Neural cell (in vitro differentiated cells): ENCODE data around the gene HM13. TPM values are rescaled to one million over a fixed set of nuclear protein-coding genes. Genes with fewer than 3 reads are reported as not detected.

Experiments
- H2AFZ ChIP-seq: fragments of 200-600, 300-800 bp; sonication (generic), shearing (Covaris generic); 2 replicates; pipeline ENCODE4 v1.6.0; 2014; ENCODE audit warnings: low read depth, mild to moderate bottlenecking, antibody characterized with exemption, low read length, moderate library complexity
- H3F3A ChIP-seq: fragments of 200-600 bp; shearing (Covaris generic); 2 replicates; pipeline ENCODE4 v1.6.1; 2016; ENCODE audit warnings: mild to moderate bottlenecking, moderate library complexity, mixed read lengths, antibody characterized with exemption, low read length; ENCODE audit not compliant: insufficient read depth, poor library complexity, severe bottlenecking
- H3K27ac ChIP-seq: fragments of 200-600, 300-800 bp; sonication (generic), shearing (Covaris generic); 2 replicates; pipeline ENCODE4 v1.5.1; 2014; ENCODE audit warnings: mild to moderate bottlenecking, low read length, moderate library complexity
- H3K27me3 ChIP-seq: fragments of 300-800, 200-600 bp; sonication (generic), shearing (Covaris generic); 2 replicates; pipeline ENCODE4 v1.6.0; 2014; ENCODE audit warnings: mild to moderate bottlenecking, low read depth, low read length, moderate library complexity; ENCODE audit not compliant: insufficient read depth
- H3K36me3 ChIP-seq: fragments of 300-800, 200-600 bp; sonication (generic), shearing (Covaris generic); 2 replicates; pipeline ENCODE4 v1.5.1; 2014; ENCODE audit warnings: mild to moderate bottlenecking, antibody characterized with exemption, low read length, moderate library complexity; ENCODE audit not compliant: insufficient read depth
- H3K4me2 ChIP-seq: fragments of 300-800, 200-600 bp; sonication (generic), shearing (Covaris generic); 2 replicates; pipeline ENCODE4 v1.6.0; 2014; ENCODE audit warnings: mild to moderate bottlenecking, low read length
- H3K4me3 ChIP-seq: fragments of 300-800, 200-600 bp; sonication (generic), shearing (Covaris generic); 2 replicates; pipeline ENCODE4 v1.5.1; 2014; ENCODE audit warnings: mild to moderate bottlenecking, low read length, moderate library complexity
- H3K79me2 ChIP-seq: fragments of 200-600 bp; shearing (Covaris generic); replicated peaks from 2 replicates; pipeline ENCODE4 v1.6.0; 2014; ENCODE audit warnings: mild to moderate bottlenecking, low read length, moderate library complexity; ENCODE audit not compliant: insufficient read depth
- H3K9ac ChIP-seq: fragments of 300-800, 200-600 bp; sonication (generic), shearing (Covaris generic); 2 replicates; pipeline ENCODE4 v1.6.1; 2016; ENCODE audit warnings: mild to moderate bottlenecking, low read length, mixed read lengths
- H3K9me2 ChIP-seq: fragments of 200-600 bp; shearing (Covaris generic); 2 replicates; pipeline ENCODE4 v1.6.1; 2016; ENCODE audit warnings: mild to moderate bottlenecking, low read length, mixed read lengths; ENCODE audit not compliant: insufficient read depth
- H3K9me3 ChIP-seq: fragments of 200-600, 300-800 bp; sonication (generic), shearing (Covaris generic); 2 replicates; pipeline ENCODE4 v1.6.1; 2016; ENCODE audit warnings: mild to moderate bottlenecking, mixed run types, low read length, moderate library complexity, mixed read lengths
- H4K20me1 ChIP-seq: fragments of 200-600 bp; shearing (Covaris generic); 2 replicates; pipeline ENCODE4 v1.6.1; 2016; ENCODE audit warnings: mild to moderate bottlenecking, mixed run types; ENCODE audit not compliant: insufficient read depth
- EP300 ChIP-seq: fragments of 450-650 bp; conservative IDR thresholded peaks from 2 replicates; pipeline ENCODE4 v1.6.1; 2014; ENCODE audit warnings: antibody characterized with exemption, mild to moderate bottlenecking, moderate library complexity; ENCODE audit not compliant: poor library complexity, severe bottlenecking
- EZH2 ChIP-seq: fragments of 200-600, 300-800 bp; shearing (Covaris generic), sonication (generic); IDR thresholded peaks from 2 replicates; pipeline ENCODE4 v1.6.1; 2014; ENCODE audit warnings: antibody characterized with exemption, low read length, borderline replicate concordance, mild to moderate bottlenecking; ENCODE audit not compliant: insufficient read depth, poor library complexity, severe bottlenecking
- MXI1 ChIP-seq: fragments of 450-650 bp; conservative IDR thresholded peaks from 2 replicates; pipeline ENCODE4 v1.6.1; 2014; ENCODE audit warnings: antibody characterized with exemption, mild to moderate bottlenecking; ENCODE audit not compliant: poor library complexity, severe bottlenecking
- POLR2AphosphoS5 ChIP-seq: IDR thresholded peaks from 2 replicates; pipeline ENCODE4 v1.6.1; 2012
- RAD21 ChIP-seq: fragments of 450-650 bp; conservative IDR thresholded peaks from 2 replicates; pipeline ENCODE4 v1.6.1; 2014; ENCODE audit warnings: antibody characterized with exemption, mild to moderate bottlenecking, moderate library complexity
- SMC3 ChIP-seq: fragments of 450-650 bp; conservative IDR thresholded peaks from 2 replicates; pipeline ENCODE4 v1.6.1; 2014; ENCODE audit warnings: antibody characterized with exemption, mild to moderate bottlenecking, moderate library complexity; ENCODE audit not compliant: poor library complexity
- TAF1 ChIP-seq: IDR thresholded peaks from 2 replicates; pipeline ENCODE4 v1.6.1; 2012; ENCODE audit warnings: low read depth
- polyA plus RNA-seq: library from polyadenylated mRNA; depleted of rRNA; stranded (reverse); fragments of >200 nt; gene quantifications from 2 replicates; pipeline ENCODE4 v1.2.3, GENCODE V29; 2014
- TF ChIP-seq, protein P1 (sequence below): IDR thresholded peaks from 2 replicates; pipeline ENCODE4 v1.6.1; 2012; ENCODE audit warnings: borderline replicate concordance
- TF ChIP-seq, protein P2 (sequence below): fragments of 450-650 bp; IDR thresholded peaks from 2 replicates; pipeline ENCODE4 v1.5.1; 2014; ENCODE audit warnings: antibody characterized with exemption, mild to moderate bottlenecking, moderate library complexity; ENCODE audit not compliant: poor library complexity, severe bottlenecking

HM13 gene
- polyA plus RNA-seq, 1 donor from 2014 or later, result 95.4 TPM

DNA sequence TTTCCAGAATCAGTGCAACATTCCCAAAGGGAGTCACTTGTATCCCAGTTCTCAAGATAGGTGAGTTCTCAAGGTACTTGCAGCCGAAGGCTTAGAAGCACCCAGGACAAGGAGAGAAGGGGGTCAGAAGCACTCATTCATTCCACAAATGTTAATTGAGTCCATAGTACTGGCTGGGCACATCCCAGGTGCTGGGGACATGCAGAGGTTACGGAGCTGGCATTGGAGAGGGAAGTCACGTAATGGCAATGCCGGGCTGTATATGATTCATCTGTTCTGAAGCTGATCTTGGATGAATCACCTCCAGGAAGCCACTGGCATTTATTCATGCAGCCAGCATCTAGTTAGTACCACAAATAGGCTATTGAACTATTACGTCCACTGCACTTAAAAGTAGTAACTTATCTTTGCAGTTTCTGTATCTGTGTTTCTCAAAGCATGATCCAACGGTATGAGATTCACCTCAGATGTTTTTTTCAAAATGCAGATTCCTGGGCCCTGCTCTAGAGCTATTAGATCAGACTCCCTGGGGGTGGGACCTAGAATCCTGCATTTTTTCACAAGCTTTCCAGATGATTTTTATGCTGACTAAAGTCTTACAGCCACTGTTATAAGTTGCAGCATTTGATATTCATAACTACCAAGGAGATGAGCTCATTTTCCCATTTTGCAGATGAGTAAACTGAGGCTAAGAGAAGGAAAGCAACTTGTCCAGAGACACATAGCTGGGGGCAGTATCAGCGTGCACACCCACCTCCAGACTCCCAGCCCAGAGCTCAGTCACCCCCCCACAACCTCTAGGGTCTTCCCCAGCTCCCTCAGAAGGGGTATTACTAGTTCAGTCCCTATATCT is 46.7 kb downstream of the HM13 start:
- H3K36me3 ChIP-seq, result no peaks in the 10 kb centered on the region
- H3K9ac ChIP-seq, result no peak overlapping the region
- no peaks in the 10 kb centered on the region for H3F3A ChIP-seq
- H3K4me2 ChIP-seq, result no peak overlapping the region
- no peaks in the 10 kb centered on the region for H3K79me2 ChIP-seq
- no peak overlapping the region for H3K27ac ChIP-seq
- H3K9me3 ChIP-seq, result no peaks in the 10 kb centered on the region
- H3K9me2 ChIP-seq, result no peaks in the 10 kb centered on the region
- TF ChIP-seq, protein P1, sequence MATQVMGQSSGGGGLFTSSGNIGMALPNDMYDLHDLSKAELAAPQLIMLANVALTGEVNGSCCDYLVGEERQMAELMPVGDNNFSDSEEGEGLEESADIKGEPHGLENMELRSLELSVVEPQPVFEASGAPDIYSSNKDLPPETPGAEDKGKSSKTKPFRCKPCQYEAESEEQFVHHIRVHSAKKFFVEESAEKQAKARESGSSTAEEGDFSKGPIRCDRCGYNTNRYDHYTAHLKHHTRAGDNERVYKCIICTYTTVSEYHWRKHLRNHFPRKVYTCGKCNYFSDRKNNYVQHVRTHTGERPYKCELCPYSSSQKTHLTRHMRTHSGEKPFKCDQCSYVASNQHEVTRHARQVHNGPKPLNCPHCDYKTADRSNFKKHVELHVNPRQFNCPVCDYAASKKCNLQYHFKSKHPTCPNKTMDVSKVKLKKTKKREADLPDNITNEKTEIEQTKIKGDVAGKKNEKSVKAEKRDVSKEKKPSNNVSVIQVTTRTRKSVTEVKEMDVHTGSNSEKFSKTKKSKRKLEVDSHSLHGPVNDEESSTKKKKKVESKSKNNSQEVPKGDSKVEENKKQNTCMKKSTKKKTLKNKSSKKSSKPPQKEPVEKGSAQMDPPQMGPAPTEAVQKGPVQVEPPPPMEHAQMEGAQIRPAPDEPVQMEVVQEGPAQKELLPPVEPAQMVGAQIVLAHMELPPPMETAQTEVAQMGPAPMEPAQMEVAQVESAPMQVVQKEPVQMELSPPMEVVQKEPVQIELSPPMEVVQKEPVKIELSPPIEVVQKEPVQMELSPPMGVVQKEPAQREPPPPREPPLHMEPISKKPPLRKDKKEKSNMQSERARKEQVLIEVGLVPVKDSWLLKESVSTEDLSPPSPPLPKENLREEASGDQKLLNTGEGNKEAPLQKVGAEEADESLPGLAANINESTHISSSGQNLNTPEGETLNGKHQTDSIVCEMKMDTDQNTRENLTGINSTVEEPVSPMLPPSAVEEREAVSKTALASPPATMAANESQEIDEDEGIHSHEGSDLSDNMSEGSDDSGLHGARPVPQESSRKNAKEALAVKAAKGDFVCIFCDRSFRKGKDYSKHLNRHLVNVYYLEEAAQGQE, result no peak
- TF ChIP-seq RAD21 (no peak), EZH2 (no peak), POLR2AphosphoS5 (no peak), TAF1 (no peak), EP300 (no peak), MXI1 (no peak), SMC3 (no peak)
- TF ChIP-seq, protein P2, sequence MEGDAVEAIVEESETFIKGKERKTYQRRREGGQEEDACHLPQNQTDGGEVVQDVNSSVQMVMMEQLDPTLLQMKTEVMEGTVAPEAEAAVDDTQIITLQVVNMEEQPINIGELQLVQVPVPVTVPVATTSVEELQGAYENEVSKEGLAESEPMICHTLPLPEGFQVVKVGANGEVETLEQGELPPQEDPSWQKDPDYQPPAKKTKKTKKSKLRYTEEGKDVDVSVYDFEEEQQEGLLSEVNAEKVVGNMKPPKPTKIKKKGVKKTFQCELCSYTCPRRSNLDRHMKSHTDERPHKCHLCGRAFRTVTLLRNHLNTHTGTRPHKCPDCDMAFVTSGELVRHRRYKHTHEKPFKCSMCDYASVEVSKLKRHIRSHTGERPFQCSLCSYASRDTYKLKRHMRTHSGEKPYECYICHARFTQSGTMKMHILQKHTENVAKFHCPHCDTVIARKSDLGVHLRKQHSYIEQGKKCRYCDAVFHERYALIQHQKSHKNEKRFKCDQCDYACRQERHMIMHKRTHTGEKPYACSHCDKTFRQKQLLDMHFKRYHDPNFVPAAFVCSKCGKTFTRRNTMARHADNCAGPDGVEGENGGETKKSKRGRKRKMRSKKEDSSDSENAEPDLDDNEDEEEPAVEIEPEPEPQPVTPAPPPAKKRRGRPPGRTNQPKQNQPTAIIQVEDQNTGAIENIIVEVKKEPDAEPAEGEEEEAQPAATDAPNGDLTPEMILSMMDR, result no peak
- no peak overlapping the region for H2AFZ ChIP-seq
- H3K4me3 ChIP-seq, result no peak overlapping the region
- no peaks in the 10 kb centered on the region for H3K27me3 ChIP-seq
- no peaks in the 10 kb centered on the region for H4K20me1 ChIP-seq

DNA sequence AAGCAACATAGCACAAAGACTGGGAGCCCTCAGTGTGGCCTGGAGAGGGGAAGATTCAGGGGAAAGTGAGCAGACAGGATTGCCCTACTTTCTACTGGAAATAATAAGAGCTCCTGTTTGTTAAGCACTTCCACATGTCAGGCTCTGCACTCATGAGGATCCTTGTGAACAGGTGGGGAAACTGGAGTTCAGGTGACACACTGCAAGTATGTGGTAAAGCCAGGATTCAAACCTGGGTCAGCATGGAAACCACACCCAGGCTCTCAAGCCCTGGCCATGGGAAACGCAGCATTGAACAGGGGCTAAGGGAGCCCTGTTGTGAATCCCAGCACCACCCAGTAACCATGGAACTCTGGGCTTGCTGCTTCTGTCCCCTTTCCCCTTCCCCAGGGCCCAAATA is 48.0 kb downstream of the HM13 start:
- no peaks in the 10 kb centered on the region for H4K20me1 ChIP-seq
- H2AFZ ChIP-seq, result no peak overlapping the region
- no peak overlapping the region for H3K4me2 ChIP-seq
- H3K36me3 ChIP-seq, result no peaks in the 10 kb centered on the region
- H3K4me3 ChIP-seq, result no peak overlapping the region
- no peaks in the 10 kb centered on the region for H3K79me2 ChIP-seq
- no peaks in the 10 kb centered on the region for H3F3A ChIP-seq
- H3K9me2 ChIP-seq, result no peaks in the 10 kb centered on the region
- H3K27me3 ChIP-seq, result no peaks in the 10 kb centered on the region
- no peaks in the 10 kb centered on the region for H3K9me3 ChIP-seq
- H3K9ac ChIP-seq, result no peak overlapping the region
- no peak overlapping the region for H3K27ac ChIP-seq
- no peak for TF ChIP-seq SMC3
- TF ChIP-seq EP300, result no peak
- TF ChIP-seq, protein P1, result no peak
- no peak for TF ChIP-seq MXI1
- no peak for TF ChIP-seq POLR2AphosphoS5
